Progenitor cell of endocrine pancreas (in vitro differentiated cells): ENCODE measurements around the gene ZGLP1. TPM values are rescaled to one million over a fixed set of nuclear protein-coding genes. Genes with fewer than 3 reads are reported as not detected.

Experiments used
- DNase-seq: peaks from one replicate; pipeline ENCODE4 v3.0.0; 2021; ENCODE audit warnings: low spot score; ENCODE audit not compliant: unreplicated experiment
- H3K27ac Mint-ChIP-seq: 2 replicates; pipeline ENCODE4 v1.8.0; 2021; ENCODE audit warnings: mild to moderate bottlenecking, moderate library complexity, mixed read lengths
- H3K27me3 Mint-ChIP-seq: 2 replicates; pipeline ENCODE4 v1.8.0; 2021; ENCODE audit warnings: mixed read lengths
- H3K36me3 Mint-ChIP-seq: 2 replicates; pipeline ENCODE4 v1.8.0; 2022; ENCODE audit warnings: mixed read lengths; ENCODE audit not compliant: insufficient read depth
- H3K4me1 Mint-ChIP-seq: 2 replicates; pipeline ENCODE4 v1.8.0; 2021; ENCODE audit warnings: low read depth, mixed read lengths
- H3K4me3 Mint-ChIP-seq: 2 replicates; pipeline ENCODE4 v1.8.0; 2021; ENCODE audit warnings: low read depth, mild to moderate bottlenecking, moderate library complexity, mixed read lengths
- H3K9me3 Mint-ChIP-seq: 2 replicates; pipeline ENCODE4 v1.8.0; 2021; ENCODE audit warnings: low read depth, mixed read lengths
- total RNA-seq: library from RNA; stranded (reverse); gene quantifications from 2 replicates; pipeline ENCODE4 v1.2.1, GENCODE V29; 2021
- TF ChIP-seq, protein P1 (sequence below): fragments of 200-600 bp; sonication (generic); IDR thresholded peaks from one replicate; pipeline ENCODE4 v1.5.0; 2021; ENCODE audit warnings: antibody characterized with exemption, mild to moderate bottlenecking; ENCODE audit not compliant: unreplicated experiment

ZGLP1 gene
- total RNA-seq, 1 donor from 2014 or later, result 26.8 TPM

- H3K27ac Mint-ChIP-seq, result no peak overlapping the region
- H3K4me3 Mint-ChIP-seq, result no peak overlapping the region
- H3K27me3 Mint-ChIP-seq, result peaks cover 10% of the 10 kb centered on the region
- H3K9me3 Mint-ChIP-seq, result no peaks in the 10 kb centered on the region
- H3K4me1 Mint-ChIP-seq, result no peaks in the 10 kb centered on the region
- no peak for DNase-seq
- H3K36me3 Mint-ChIP-seq, result peaks cover 5% of the 10 kb centered on the region
- TF ChIP-seq, protein P1, sequence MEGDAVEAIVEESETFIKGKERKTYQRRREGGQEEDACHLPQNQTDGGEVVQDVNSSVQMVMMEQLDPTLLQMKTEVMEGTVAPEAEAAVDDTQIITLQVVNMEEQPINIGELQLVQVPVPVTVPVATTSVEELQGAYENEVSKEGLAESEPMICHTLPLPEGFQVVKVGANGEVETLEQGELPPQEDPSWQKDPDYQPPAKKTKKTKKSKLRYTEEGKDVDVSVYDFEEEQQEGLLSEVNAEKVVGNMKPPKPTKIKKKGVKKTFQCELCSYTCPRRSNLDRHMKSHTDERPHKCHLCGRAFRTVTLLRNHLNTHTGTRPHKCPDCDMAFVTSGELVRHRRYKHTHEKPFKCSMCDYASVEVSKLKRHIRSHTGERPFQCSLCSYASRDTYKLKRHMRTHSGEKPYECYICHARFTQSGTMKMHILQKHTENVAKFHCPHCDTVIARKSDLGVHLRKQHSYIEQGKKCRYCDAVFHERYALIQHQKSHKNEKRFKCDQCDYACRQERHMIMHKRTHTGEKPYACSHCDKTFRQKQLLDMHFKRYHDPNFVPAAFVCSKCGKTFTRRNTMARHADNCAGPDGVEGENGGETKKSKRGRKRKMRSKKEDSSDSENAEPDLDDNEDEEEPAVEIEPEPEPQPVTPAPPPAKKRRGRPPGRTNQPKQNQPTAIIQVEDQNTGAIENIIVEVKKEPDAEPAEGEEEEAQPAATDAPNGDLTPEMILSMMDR, result no peak
Measured at GRCh38 chr19:10306327-10306726, 3.3 kb downstream of the ZGLP1 start.

- Mint-ChIP-seq H3K36me3 (peaks cover 5% of the 10 kb centered on the region), H3K4me3 (no peak overlapping the region), H3K4me1 (no peaks in the 10 kb centered on the region), H3K9me3 (no peaks in the 10 kb centered on the region), H3K27ac (no peak overlapping the region), H3K27me3 (peaks cover 13% of the 10 kb centered on the region)
- DNase-seq, result no peak
- TF ChIP-seq, protein P1, result no peak
Measured at GRCh38 chr19:10305139-10305806, 4.3 kb downstream of the ZGLP1 start.

DNA sequence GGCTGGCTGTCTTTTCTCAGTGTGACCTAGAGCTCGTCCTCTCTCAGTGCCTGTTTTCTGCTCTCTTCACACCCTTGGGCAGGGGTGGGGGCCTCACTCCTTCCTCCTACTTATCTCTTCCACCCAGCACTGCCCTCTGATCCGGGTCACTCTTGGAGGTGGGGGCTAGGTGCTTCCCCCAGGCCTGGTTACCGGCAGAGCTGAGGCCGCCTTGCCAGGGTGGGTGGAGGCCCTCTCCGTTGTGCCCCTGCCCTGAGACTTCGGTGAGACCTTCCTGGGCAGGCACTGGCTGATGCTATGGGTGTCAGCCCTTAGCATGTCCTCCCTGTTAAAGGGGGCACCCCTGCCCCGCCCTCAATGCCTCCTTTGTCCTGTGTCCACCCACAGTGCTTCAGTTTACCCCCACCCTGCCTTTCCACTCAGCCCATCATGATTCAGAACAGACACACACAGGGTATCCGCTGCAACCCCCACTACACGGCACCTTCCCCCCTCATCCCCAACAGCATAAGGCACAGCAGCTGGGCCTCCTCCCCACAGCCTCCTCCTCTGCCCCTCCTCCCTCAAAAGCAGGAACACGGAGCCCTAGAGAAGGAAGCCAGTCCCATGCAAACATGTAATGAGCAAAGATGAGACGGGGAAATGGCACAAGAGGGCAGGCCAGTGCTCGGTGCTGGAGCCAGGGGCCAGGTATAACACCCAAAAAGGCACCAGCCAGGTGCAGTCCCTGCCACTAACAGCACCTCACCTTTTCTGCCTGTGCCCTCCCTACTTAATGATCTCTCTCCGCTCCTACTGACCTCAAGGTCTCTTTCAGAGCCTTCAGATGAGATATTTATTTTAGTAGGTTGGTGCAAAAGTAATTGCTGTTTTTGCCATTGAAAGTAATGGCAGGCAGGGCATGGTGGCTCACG is 9.8 kb downstream of the ZGLP1 start:
- Mint-ChIP-seq H3K27me3 (peaks cover 45% of the 10 kb centered on the region), H3K4me3 (no peak overlapping the region)
- no peak for DNase-seq

DNA sequence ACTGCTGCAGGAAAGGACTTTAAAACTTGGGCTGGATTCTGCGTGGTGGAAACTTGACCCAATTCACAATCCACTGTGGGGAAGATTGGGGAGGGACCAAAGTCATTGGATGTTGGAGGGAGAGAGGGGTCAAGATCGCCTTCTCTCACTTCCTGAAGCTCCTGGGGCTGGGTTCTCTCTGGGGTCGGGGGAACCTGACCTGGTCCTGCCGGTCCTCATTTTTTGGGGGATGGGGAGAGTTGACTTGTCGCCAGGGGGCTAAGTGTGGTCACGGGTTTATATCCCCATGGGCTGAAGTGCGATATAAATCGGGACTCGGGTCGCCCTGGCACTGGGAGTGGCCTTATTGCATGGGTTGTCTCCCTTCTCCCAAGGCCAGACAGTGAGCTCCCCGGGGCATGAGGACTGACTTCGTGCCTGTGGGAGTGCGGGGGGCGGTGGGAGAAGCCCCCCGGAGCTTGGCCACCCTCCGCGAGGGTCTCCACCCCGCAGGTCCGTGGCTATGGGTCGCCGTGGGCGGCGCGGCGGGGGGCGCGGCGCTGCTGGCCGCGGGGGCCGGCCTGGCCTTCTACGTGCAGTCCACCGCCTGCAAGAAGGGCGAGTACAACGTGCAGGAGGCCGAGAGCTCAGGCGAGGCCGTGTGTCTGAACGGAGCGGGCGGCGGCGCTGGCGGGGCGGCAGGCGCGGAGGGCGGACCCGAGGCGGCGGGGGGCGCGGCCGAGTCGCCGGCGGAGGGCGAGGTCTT is 13.6 kb downstream of the ZGLP1 start:
- Mint-ChIP-seq H3K9me3 (no peaks in the 10 kb centered on the region), H3K4me1 (peaks cover 5% of the 10 kb centered on the region), H3K36me3 (no peaks in the 10 kb centered on the region), H3K27ac (no peak overlapping the region), H3K4me3 (no peak overlapping the region), H3K27me3 (peaks cover 70% of the 10 kb centered on the region)
- DNase-seq, result no peak
- TF ChIP-seq, protein P1, result no peak

More for the DNA sequence above, 9.8 kb downstream of the ZGLP1 start:
- TF ChIP-seq, protein P1, result no peak
- H3K36me3 Mint-ChIP-seq, result peaks cover 3% of the 10 kb centered on the region
- no peaks in the 10 kb centered on the region for H3K9me3 Mint-ChIP-seq
- no peak overlapping the region for H3K27ac Mint-ChIP-seq
- H3K4me1 Mint-ChIP-seq, result peaks cover 5% of the 10 kb centered on the region

GRCh38 chr19:10295305-10295846 is 14.2 kb downstream of the ZGLP1 start:
- no peak overlapping the region for H3K27ac Mint-ChIP-seq
- H3K9me3 Mint-ChIP-seq, result no peaks in the 10 kb centered on the region
- no peak for DNase-seq
- H3K27me3 Mint-ChIP-seq, result peaks cover 77% of the 10 kb centered on the region
- no peaks in the 10 kb centered on the region for H3K36me3 Mint-ChIP-seq
- no peak overlapping the region for H3K4me3 Mint-ChIP-seq
- peaks cover 6% of the 10 kb centered on the region for H3K4me1 Mint-ChIP-seq
- TF ChIP-seq, protein P1, result peak; percentile 23
